HG03460 (cell line): ENCODE measurements around the gene TBC1D10A.

Source experiments
- ATAC-seq: cut with Tn5 transposase; IDR thresholded peaks from one replicate; pipeline ENCODE4 v1.9.1; 2021; ENCODE audit not compliant: unreplicated experiment

Gene TBC1D10A

GRCh38 chr22:30248484-30248883 lies 78.3 kb downstream of the TBC1D10A start:
- no peak for ATAC-seq

GRCh38 chr22:30247974-30248373 lies 78.8 kb downstream of the TBC1D10A start:
- no peak for ATAC-seq

GRCh38 chr22:30247561-30247960 lies 79.2 kb downstream of the TBC1D10A start:
- ATAC-seq = no peak

- ATAC-seq = no peak
These were observed 79.8 kb downstream of the TBC1D10A start for GRCh38 chr22:30246814-30247376.

- no peak for ATAC-seq
These were observed 80.5 kb downstream of the TBC1D10A start, which contains the start of gene LIF for GRCh38 chr22:30245985-30246813. TSS of gene LIF (minus strand) at chr22:30246759. CDS start at chr22:30246695, 64 bp downstream.

- no peak for ATAC-seq
These were observed 81.4 kb downstream of the TBC1D10A start for GRCh38 chr22:30245181-30245984.

DNA sequence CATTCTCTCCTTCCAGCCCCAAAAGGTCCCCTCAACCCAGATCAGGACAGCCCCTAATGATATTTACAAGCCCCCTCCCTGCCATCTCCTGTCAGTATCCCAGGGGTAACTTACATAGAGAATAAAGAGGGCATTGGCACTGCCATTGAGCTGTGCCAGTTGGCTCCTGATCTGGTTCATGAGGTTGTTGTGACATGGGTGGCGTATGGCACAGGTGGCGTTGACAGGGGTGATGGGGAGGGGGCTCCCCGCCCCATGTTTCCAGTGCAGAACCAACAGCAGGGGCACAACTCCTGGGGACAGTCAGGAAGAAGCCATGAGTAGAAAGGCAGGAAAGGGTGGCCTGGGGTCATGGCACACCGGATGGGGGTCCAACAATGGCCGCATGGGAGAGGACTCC lies 82.1 kb downstream of the TBC1D10A start:
- ATAC-seq = no peak

DNA sequence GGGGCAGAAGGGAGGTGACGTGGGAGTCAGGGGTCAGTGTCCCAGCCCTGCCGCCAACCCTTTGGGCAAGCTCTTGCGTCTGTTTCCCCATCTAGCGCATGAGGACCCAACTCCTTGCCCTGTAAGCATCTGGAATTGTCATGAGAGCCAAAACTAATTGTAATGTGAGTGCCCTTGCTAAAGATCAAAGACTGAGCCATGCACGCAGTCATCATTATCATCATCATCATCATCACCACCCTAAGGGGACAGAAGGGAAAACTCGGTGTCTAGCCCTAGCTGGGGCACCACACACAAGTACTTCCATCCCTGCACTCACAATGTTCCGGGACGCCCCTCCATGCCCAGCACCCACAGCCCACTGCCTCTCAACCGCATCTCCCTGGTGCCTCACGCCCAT lies 82.7 kb downstream of the TBC1D10A start:
- ATAC-seq = no peak

DNA sequence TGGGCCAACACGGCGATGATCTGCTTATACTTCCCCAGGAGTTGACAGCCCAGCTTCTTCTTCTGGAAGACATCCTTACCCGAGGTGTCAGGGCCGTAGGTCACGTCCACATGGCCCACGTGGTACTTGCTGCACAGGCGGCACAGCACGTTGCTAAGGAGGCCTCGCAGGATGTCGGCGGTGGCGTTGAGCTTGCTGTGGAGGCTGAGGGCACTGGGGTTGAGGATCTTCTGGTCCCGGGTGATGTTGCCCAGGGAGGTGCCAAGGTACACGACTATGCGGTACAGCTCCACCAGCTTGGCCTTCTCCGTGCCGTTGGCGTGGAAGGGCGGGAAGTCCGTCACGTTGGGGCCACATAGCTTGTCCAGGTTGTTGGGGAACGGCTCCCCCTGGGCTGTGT lies 83.1 kb downstream of the TBC1D10A start:
- no peak for ATAC-seq
